Osteoblast (primary cell): ENCODE measurements around the gene MED26. TPM values are rescaled to one million over a fixed set of nuclear protein-coding genes. Genes with fewer than 3 reads are reported as not detected.
A peak's percentile ranks its signal among the peaks of the same experiment; 100 is the strongest.
"Not testable (repeated sequence)": the region's sequence is repeated elsewhere in the genome, so short reads cannot be mapped to it uniquely, and the experiment has no call there.

Experiments used
- DNase-seq: peaks from one replicate; pipeline ENCODE4 v3.0.0; 2011; ENCODE audit warnings: low spot score, mixed read lengths; ENCODE audit not compliant: insufficient read length; ENCODE audit errors: missing footprints
- H2AFZ ChIP-seq: 2 replicates; pipeline ENCODE4 v1.6.0; 2011; ENCODE audit warnings: mild to moderate bottlenecking, low read length
- H3K27ac ChIP-seq: 2 replicates; pipeline ENCODE4 v1.5.1; 2011; ENCODE audit warnings: mild to moderate bottlenecking, low read depth, low read length, moderate library complexity
- H3K27me3 ChIP-seq: 2 replicates; pipeline ENCODE4 v1.6.0; 2012; ENCODE audit warnings: mild to moderate bottlenecking, control low read depth, inconsistent platforms, low read length, moderate library complexity; ENCODE audit not compliant: insufficient read depth
- H3K36me3 ChIP-seq: 2 replicates; pipeline ENCODE4 v1.5.1; 2011; ENCODE audit warnings: mild to moderate bottlenecking, low read length, control low read depth, moderate library complexity; ENCODE audit not compliant: insufficient read depth
- H3K4me1 ChIP-seq: 2 replicates; pipeline ENCODE4 v1.5.1; 2011; ENCODE audit warnings: mild to moderate bottlenecking, low read length, control low read depth, moderate library complexity; ENCODE audit not compliant: insufficient read depth
- H3K4me2 ChIP-seq: 2 replicates; pipeline ENCODE4 v1.6.0; 2011; ENCODE audit warnings: mild to moderate bottlenecking, low read length; ENCODE audit not compliant: insufficient read depth
- H3K4me3 ChIP-seq: fragments of 200-600 bp; sonication (generic); 3 replicates; pipeline ENCODE4 v1.5.1; 2012; ENCODE audit warnings: mild to moderate bottlenecking, low read length, inconsistent platforms; ENCODE audit not compliant: insufficient read depth
- H3K79me2 ChIP-seq: 2 replicates; pipeline ENCODE4 v1.6.0; 2012; ENCODE audit warnings: mild to moderate bottlenecking, low read length, control low read depth, inconsistent platforms; ENCODE audit not compliant: insufficient read depth
- H3K9me3 ChIP-seq: 2 replicates; pipeline ENCODE4 v1.5.1; 2011; ENCODE audit warnings: low read depth, low read length, control low read depth
- H4K20me1 ChIP-seq: 2 replicates; pipeline ENCODE4 v1.6.0; 2012; ENCODE audit warnings: mild to moderate bottlenecking, low read length, control low read depth; ENCODE audit not compliant: insufficient read depth
- CTCF ChIP-seq: IDR thresholded peaks from 2 replicates; pipeline ENCODE4 v1.5.1; 2011; ENCODE audit warnings: mild to moderate bottlenecking, low read depth, low read length, moderate library complexity; ENCODE audit errors: extremely low read depth
- total RNA-seq: library from RNA; depleted of rRNA; stranded (reverse); fragments of >200 nt; gene quantifications from 2 replicates; pipeline ENCODE4 v1.2.3, GENCODE V29; 2012

MED26 gene
- total RNA-seq, 1 donor, result 5.8 TPM

GRCh38 chr19:16654627-16655026 lies 26.6 kb upstream of the MED26 start:
- no peak overlapping the region for H3K4me3 ChIP-seq
- H3K4me2 ChIP-seq, result no peak overlapping the region
- no peak overlapping the region for H3K27ac ChIP-seq
- no peak overlapping the region for H2AFZ ChIP-seq
- peaks cover 64% of the 10 kb centered on the region for H3K36me3 ChIP-seq
- peaks cover 50% of the 10 kb centered on the region for H3K79me2 ChIP-seq
- H3K27me3 ChIP-seq, result no peaks in the 10 kb centered on the region
- no peak for TF ChIP-seq CTCF
- DNase-seq, result no peak
- H3K9me3 ChIP-seq, result no peaks in the 10 kb centered on the region
- H3K4me1 ChIP-seq, result peaks cover 11% of the 10 kb centered on the region
- H4K20me1 ChIP-seq, result peaks cover 41% of the 10 kb centered on the region

- H2AFZ ChIP-seq, result no peak overlapping the region
- H3K27me3 ChIP-seq, result no peaks in the 10 kb centered on the region
- TF ChIP-seq CTCF, result no peak
- no peak overlapping the region for H3K27ac ChIP-seq
- peaks cover 45% of the 10 kb centered on the region for H3K79me2 ChIP-seq
- peaks cover 37% of the 10 kb centered on the region for H4K20me1 ChIP-seq
- H3K9me3 ChIP-seq, result no peaks in the 10 kb centered on the region
- H3K4me3 ChIP-seq, result no peak overlapping the region
- H3K4me2 ChIP-seq, result no peak overlapping the region
- H3K36me3 ChIP-seq, result peaks cover 64% of the 10 kb centered on the region
- peak; percentile 84 for DNase-seq
- H3K4me1 ChIP-seq, result peaks cover 9% of the 10 kb centered on the region
Measured at GRCh38 chr19:16654140-16654539, 26.1 kb upstream of the MED26 start.

- no peak for TF ChIP-seq CTCF
- H3K79me2 ChIP-seq, result peaks cover 37% of the 10 kb centered on the region
- no peaks in the 10 kb centered on the region for H3K27me3 ChIP-seq
- no peak overlapping the region for H3K27ac ChIP-seq
- H3K36me3 ChIP-seq, result peaks cover 52% of the 10 kb centered on the region
- peaks cover 2% of the 10 kb centered on the region for H3K4me1 ChIP-seq
- no peak overlapping the region for H3K4me3 ChIP-seq
- H3K9me3 ChIP-seq, result no peaks in the 10 kb centered on the region
- DNase-seq, result no peak
- H3K4me2 ChIP-seq, result no peak overlapping the region
- peaks cover 24% of the 10 kb centered on the region for H4K20me1 ChIP-seq
- H2AFZ ChIP-seq, result no peak overlapping the region
Measured at GRCh38 chr19:16652854-16653253, 24.9 kb upstream of the MED26 start.

- H3K4me2 ChIP-seq, H3K27me3 ChIP-seq, H2AFZ ChIP-seq, H3K4me1 ChIP-seq, DNase-seq, H3K4me3 ChIP-seq, H3K9me3 ChIP-seq, H3K27ac ChIP-seq: not testable (repeated sequence)
- peaks cover 49% of the 10 kb centered on the region for H3K36me3 ChIP-seq
- H3K79me2 ChIP-seq, result peaks cover 25% of the 10 kb centered on the region
- H4K20me1 ChIP-seq, result peaks cover 14% of the 10 kb centered on the region
Measured at GRCh38 chr19:16651421-16652188, 23.6 kb upstream of the MED26 start.
